Measurements from ENCODE around the gene GPR143.

GPR143 gene

GRCh38 chrX:9737363-9737762 is 28.3 kb downstream of the GPR143 start:
- TF ChIP-seq, protein P1, sequence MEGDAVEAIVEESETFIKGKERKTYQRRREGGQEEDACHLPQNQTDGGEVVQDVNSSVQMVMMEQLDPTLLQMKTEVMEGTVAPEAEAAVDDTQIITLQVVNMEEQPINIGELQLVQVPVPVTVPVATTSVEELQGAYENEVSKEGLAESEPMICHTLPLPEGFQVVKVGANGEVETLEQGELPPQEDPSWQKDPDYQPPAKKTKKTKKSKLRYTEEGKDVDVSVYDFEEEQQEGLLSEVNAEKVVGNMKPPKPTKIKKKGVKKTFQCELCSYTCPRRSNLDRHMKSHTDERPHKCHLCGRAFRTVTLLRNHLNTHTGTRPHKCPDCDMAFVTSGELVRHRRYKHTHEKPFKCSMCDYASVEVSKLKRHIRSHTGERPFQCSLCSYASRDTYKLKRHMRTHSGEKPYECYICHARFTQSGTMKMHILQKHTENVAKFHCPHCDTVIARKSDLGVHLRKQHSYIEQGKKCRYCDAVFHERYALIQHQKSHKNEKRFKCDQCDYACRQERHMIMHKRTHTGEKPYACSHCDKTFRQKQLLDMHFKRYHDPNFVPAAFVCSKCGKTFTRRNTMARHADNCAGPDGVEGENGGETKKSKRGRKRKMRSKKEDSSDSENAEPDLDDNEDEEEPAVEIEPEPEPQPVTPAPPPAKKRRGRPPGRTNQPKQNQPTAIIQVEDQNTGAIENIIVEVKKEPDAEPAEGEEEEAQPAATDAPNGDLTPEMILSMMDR (IDR thresholded peaks at IDR 0.05; ENCODE audit: low read depth, low read length) = no peak
- H3K4me3 ChIP-seq (ENCODE audit: low read depth, low read length) = no peak overlapping the region
- DNase-seq (ENCODE audit: low read depth, low spot score) = no peak
- in situ Hi-C loops (cut with HindIII; ENCODE audit: low sequenced_read_pairs) = no loop called here

- TF ChIP-seq, protein P1 (IDR thresholded peaks at IDR 0.05; ENCODE audit: low read depth, low read length) = no peak
- H3K4me3 ChIP-seq (ENCODE audit: low read depth, low read length) = no peak overlapping the region
- in situ Hi-C loops (cut with HindIII; ENCODE audit: low sequenced_read_pairs) = no loop called here
- no peak for DNase-seq (ENCODE audit: low read depth, low spot score)
These were observed 34.9 kb downstream of the GPR143 start for GRCh38 chrX:9730752-9731151.

- in situ Hi-C loops (cut with HindIII; ENCODE audit: low sequenced_read_pairs) = no loop called here
- TF ChIP-seq, protein P1 (IDR thresholded peaks at IDR 0.05; ENCODE audit: low read depth, low read length) = no peak
- H3K4me3 ChIP-seq (ENCODE audit: low read depth, low read length) = no peak overlapping the region
- no peak for DNase-seq (ENCODE audit: low read depth, low spot score)
These were observed 35.6 kb downstream of the GPR143 start for GRCh38 chrX:9730078-9730477.

DNA sequence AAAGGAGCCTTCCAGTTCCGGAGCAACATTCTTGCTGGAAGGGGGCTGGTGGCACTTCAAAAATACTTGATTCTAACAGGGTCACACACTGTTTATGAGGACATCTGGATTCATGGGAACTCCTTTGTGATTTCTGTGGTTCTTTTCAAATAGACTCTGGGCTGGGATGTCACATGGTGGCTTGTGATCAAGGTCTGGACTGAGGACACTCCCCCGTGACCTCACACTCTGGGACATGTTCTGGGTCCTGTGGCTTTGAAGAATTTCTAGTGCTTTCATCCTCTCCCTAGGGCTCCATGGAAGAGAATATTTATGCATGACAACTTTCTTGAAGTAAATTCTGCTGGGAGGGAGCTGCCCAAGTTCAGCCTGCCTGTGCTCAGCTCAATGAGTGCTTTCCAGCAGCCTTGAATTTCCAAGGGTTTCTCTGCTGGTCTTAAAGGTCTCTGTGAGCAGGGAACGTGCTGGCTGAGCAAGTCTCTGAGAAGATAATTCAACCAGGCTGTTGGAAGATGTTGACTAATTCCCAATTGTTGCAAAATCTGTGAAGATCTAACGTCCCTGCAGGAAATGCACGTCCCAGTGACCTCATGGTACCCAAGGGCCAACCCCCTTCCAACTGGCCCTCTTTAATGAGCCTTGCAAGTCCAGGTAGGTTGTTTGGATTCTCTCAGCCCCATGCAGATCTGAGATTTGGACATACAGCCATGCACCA is 36.3 kb downstream of the GPR143 start:
- DNase-seq (ENCODE audit: low read depth, low spot score) = peak; percentile 25
- TF ChIP-seq, protein P1 (IDR thresholded peaks at IDR 0.05; ENCODE audit: low read depth, low read length) = no peak
- H3K4me3 ChIP-seq (ENCODE audit: low read depth, low read length) = no peak overlapping the region
- in situ Hi-C loops (cut with HindIII; ENCODE audit: low sequenced_read_pairs) = no loop called here

- DNase-seq (ENCODE audit: low read depth, low spot score) = no peak
- TF ChIP-seq, protein P1 (IDR thresholded peaks at IDR 0.05; ENCODE audit: low read depth, low read length) = no peak
- in situ Hi-C loops (cut with HindIII; ENCODE audit: low sequenced_read_pairs) = no loop called here
- no peak overlapping the region for H3K4me3 ChIP-seq (ENCODE audit: low read depth, low read length)
These were observed 37.4 kb downstream of the GPR143 start for GRCh38 chrX:9728261-9728660.

DNA sequence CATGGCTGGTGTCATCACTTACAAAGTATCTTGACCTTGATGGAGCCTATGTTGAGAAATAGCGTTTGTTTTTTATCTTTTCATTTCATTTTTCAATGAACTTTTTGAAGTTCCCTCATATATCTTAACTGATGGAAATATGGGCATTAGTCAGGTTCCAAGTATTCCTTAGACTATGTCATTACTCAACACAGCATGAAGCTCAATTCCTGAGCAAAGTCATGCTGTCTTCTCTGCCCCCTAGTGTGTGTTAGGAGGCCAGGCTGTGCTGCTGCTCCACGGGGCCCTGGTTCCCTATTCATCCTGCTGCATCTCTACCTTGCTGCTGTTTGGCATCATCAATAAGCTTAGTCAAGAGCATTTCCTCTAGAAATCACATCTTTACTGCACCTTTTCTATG is 40.9 kb downstream of the GPR143 start:
- in situ Hi-C loops (cut with HindIII; ENCODE audit: low sequenced_read_pairs) = no loop called here
- TF ChIP-seq, protein P1 (IDR thresholded peaks at IDR 0.05; ENCODE audit: low read depth, low read length) = peak; percentile 8
- peak; percentile 23 for DNase-seq (ENCODE audit: low read depth, low spot score)
- no peak overlapping the region for H3K4me3 ChIP-seq (ENCODE audit: low read depth, low read length)

Data from astrocyte of the spinal cord (primary cell).